OCI-LY7 (cell line): ENCODE data around the gene USP28.

Experiments
- CTCF ChIP-seq: fragments of 200-600 bp; sonication (generic); conservative IDR thresholded peaks from 2 replicates; pipeline ENCODE4 v1.5.1; 2014; ENCODE audit warnings: mild to moderate bottlenecking, antibody characterized with exemption, low read length, moderate library complexity, mixed read lengths
- EZH2phosphoT487 ChIP-seq: fragments of 200-600 bp; sonication (generic); IDR thresholded peaks from 2 replicates; pipeline ENCODE4 v1.6.1; 2018; ENCODE audit warnings: low read depth, borderline replicate concordance, mild to moderate bottlenecking, mixed run types, antibody characterized with exemption, low read length, moderate library complexity, mixed read lengths

GRCh38 chr11:113771964-113772363, 103.4 kb downstream of the USP28 start:
- TF ChIP-seq CTCF (no peak), EZH2phosphoT487 (no peak)
